ENCODE measurements around the gene RNF31. TPM values are rescaled to one million over a fixed set of nuclear protein-coding genes. Genes with fewer than 3 reads are reported as not detected.

RNF31 gene
- total and polyA plus RNA-seq, 7 donors = 43.3 to 81.5 (median 55.7) TPM

GRCh38 chr14:24144451-24144850 is 2.8 kb upstream of the RNF31 start:
- peaks cover 49% of the 10 kb centered on the region for H3K4me1 ChIP-seq

GRCh38 chr14:24145219-24145618 is 2.1 kb upstream of the RNF31 start:
- whole genome bisulfite sequencing, 3 donors = 89 to 98% (median 94%) methylated on average over 2 of the region's 2 CpGs
- H3K4me3 ChIP-seq = peak overlapping the region; percentile 97
- TF ChIP-seq CTCF (IDR thresholded peaks at IDR 0.05) = no peak
- ATAC-seq = no peak
- H3K36me3 ChIP-seq (ENCODE audit: insufficient read depth in 1 of 2, low read depth in 1 of 2) = peaks cover 0 to 34% of the 10 kb centered on the region in 2 donors
- peak overlapping the region; percentile 86 for H3K27ac ChIP-seq
- intact Hi-C loops (cut with DNase I) = loop anchor here (5.0 kb wide), 1 partner anchor 33 kb away; the partner anchor contains the start of genes DCAF11 (in 2 of the 2) and NRL (in 2 of the 2)
- no peak for DNase-seq
- peaks cover 42% of the 10 kb centered on the region for H3K4me1 ChIP-seq
- no peaks in the 10 kb centered on the region for H3K9me3 ChIP-seq
- no peaks in the 10 kb centered on the region for H3K27me3 ChIP-seq (ENCODE audit: insufficient read depth in 3 of 3, low read length in 2 of 3)

More at GRCh38 chr14:24144451-24144850, 2.8 kb upstream of the RNF31 start:
- WGBS, 3 donors = 87 to 97% (median 92%) methylated on average over 1 of the region's 1 CpG
- no peak for TF ChIP-seq CTCF (IDR thresholded peaks at IDR 0.05)
- Histone ChIP-seq H3K27ac (no peak overlapping the region), H3K4me3 (no peak overlapping the region), H3K36me3 (ENCODE audit: insufficient read depth in 1 of 2, low read depth in 1 of 2) (peaks cover 0 to 27% of the 10 kb centered on the region in 2 donors), H3K27me3 (ENCODE audit: insufficient read depth in 3 of 3, low read length in 2 of 3) (no peaks in the 10 kb centered on the region), H3K9me3 (no peaks in the 10 kb centered on the region)
- DNase-seq (no peak), ATAC-seq (no peak)
- intact Hi-C loops (cut with DNase I) = no loop called here

- no peak for DNase-seq
- no peak for ATAC-seq
- peaks cover 0 to 41% of the 10 kb centered on the region in 2 donors for H3K36me3 ChIP-seq (ENCODE audit: insufficient read depth in 1 of 2, low read depth in 1 of 2)
- no peak for TF ChIP-seq CTCF (IDR thresholded peaks at IDR 0.05)
- H3K27ac ChIP-seq = peak overlapping the region; percentile 86
- 12 to 14% (median 13%) methylated on average over 9 of the region's 9 CpGs for WGBS, 3 donors
- intact Hi-C loops (cut with DNase I) = loop anchor here (5.0 kb wide), 1 partner anchor 34 kb away; the partner anchor contains the start of genes DCAF11 (in 2 of the 2) and NRL (in 2 of the 2)
- H3K27me3 ChIP-seq (ENCODE audit: insufficient read depth in 3 of 3, low read length in 2 of 3) = no peaks in the 10 kb centered on the region
- H3K4me1 ChIP-seq = peaks cover 42% of the 10 kb centered on the region
- H3K9me3 ChIP-seq = no peaks in the 10 kb centered on the region
- H3K4me3 ChIP-seq = peak overlapping the region; percentile 97
Observed at GRCh38 chr14:24145690-24146452, 1.4 kb upstream of the RNF31 start.

GRCh38 chr14:24146453-24146977 is 783 bp upstream of the RNF31 start, which contains the start of gene PSME2:
PSME2 (minus strand) TSS chr14:24146610; CDS start chr14:24146581, 29 bp downstream.
- Histone ChIP-seq H3K36me3 (ENCODE audit: insufficient read depth in 1 of 2, low read depth in 1 of 2) (peaks cover 0 to 47% of the 10 kb centered on the region in 2 donors), H3K9me3 (no peaks in the 10 kb centered on the region), H3K27me3 (ENCODE audit: insufficient read depth in 3 of 3, low read length in 2 of 3) (no peaks in the 10 kb centered on the region), H3K27ac (peak within 1 kb of the TSS; percentile 86), H3K4me3 (peak within 1 kb of the TSS; percentile 97), H3K4me1 (peaks cover 42% of the 10 kb centered on the region)
- peak; percentile 81 to 86 (median 84) for ATAC-seq
- DNase-seq = peak; percentile 95 to 96
- intact Hi-C loops (cut with DNase I) = loop anchor here (5.0 kb wide), 1 partner anchor 34 kb away; the partner anchor contains the start of genes DCAF11 (in 2 of the 2) and NRL (in 2 of the 2)
- no peak for TF ChIP-seq CTCF (IDR thresholded peaks at IDR 0.05)
- WGBS, 3 donors = 0 to 1% (median 0%) methylated on average over 17 to 25 of the region's 25 CpGs
